ENCODE measurements around the gene FTCDNL1. TPM values are rescaled to one million over a fixed set of nuclear protein-coding genes. Genes with fewer than 3 reads are reported as not detected.
A peak's percentile ranks its signal among the peaks of the same experiment; 100 is the strongest.

The FTCDNL1 gene
- total and polyA plus RNA-seq, 9 of the 15 experiments (the other 6 are each of a cell fraction or from before 2014, with no cell fraction given), result 0.13 to 0.58 (median 0.32) TPM

DNA sequence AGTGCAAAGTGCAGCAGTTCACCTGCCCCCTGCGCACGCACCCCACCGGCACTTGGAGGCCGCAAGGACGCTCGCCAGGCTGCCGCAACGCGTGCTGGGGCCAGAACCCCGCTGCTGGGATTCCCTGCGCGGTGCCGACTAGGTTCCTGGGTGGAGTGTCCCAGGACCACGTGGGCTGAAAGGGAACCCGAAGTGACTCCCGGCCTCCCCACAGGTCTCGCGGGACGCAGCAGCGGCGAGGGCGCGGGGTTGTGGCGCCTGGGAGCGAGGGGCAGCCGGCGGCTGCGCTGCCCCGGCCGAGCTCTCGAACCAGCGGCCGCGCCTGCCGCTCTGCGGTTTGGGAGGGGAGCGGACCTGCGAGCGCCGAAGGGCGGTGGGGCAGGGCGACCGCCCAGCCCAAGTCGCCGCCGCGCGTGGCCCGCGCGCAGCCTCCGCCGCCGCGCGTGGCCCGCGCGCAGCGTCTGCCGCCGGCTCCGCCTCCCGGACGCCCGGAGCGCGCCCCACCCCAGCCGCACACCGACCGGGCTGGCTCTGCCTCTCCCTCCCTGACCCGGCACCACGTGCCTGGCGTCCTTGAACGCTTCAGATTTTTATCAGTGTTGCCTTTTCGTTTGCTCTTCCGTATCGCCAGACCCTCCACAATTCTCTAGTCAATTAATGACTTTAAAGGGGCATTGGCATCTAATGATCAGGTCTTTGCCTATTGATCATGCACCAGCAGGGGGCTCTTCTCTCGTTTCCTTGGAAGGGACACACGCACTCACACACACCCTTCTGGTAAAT lies at the start of gene FTCDNL1 (continued):
- TF ChIP-seq, protein P1, sequence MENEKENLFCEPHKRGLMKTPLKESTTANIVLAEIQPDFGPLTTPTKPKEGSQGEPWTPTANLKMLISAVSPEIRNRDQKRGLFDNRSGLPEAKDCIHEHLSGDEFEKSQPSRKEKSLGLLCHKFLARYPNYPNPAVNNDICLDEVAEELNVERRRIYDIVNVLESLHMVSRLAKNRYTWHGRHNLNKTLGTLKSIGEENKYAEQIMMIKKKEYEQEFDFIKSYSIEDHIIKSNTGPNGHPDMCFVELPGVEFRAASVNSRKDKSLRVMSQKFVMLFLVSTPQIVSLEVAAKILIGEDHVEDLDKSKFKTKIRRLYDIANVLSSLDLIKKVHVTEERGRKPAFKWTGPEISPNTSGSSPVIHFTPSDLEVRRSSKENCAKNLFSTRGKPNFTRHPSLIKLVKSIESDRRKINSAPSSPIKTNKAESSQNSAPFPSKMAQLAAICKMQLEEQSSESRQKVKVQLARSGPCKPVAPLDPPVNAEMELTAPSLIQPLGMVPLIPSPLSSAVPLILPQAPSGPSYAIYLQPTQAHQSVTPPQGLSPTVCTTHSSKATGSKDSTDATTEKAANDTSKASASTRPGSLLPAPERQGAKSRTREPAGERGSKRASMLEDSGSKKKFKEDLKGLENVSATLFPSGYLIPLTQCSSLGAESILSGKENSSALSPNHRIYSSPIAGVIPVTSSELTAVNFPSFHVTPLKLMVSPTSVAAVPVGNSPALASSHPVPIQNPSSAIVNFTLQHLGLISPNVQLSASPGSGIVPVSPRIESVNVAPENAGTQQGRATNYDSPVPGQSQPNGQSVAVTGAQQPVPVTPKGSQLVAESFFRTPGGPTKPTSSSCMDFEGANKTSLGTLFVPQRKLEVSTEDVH (IDR thresholded peaks at IDR 0.05; ENCODE audit: low read depth, partially characterized antibody), result no peak
- TF ChIP-seq WHSC1 (IDR thresholded peaks at IDR 0.05; ENCODE audit: low read length) (no peak), ZKSCAN8 (CRISPR knock-in tag; IDR thresholded peaks at IDR 0.05) (no peak), ETV1 (tag; conservative IDR thresholded peaks at IDR 0.05; ENCODE audit: low read depth) (no peak), FOXJ2 (tag; IDR thresholded peaks at IDR 0.05) (no peak), YY1 (IDR thresholded peaks at IDR 0.05; ENCODE audit: borderline replicate concordance in 1 of 3, control insufficient read depth in 1 of 3, extremely low read depth in 1 of 3, insufficient read depth in 3 of 3, insufficient read length in 1 of 3, insufficient replicate concordance in 2 of 3, low read depth in 1 of 3, low read length in 2 of 3) (no peak), STAT5B (CRISPR knock-in tag; IDR thresholded peaks at IDR 0.05) (no peak), MYBL2 (IDR thresholded peaks at IDR 0.05; ENCODE audit: low read depth) (no peak), MYBL2 (CRISPR knock-in tag; IDR thresholded peaks at IDR 0.05; ENCODE audit: borderline replicate concordance) (no peak)
- TF ChIP-seq, protein P2, sequence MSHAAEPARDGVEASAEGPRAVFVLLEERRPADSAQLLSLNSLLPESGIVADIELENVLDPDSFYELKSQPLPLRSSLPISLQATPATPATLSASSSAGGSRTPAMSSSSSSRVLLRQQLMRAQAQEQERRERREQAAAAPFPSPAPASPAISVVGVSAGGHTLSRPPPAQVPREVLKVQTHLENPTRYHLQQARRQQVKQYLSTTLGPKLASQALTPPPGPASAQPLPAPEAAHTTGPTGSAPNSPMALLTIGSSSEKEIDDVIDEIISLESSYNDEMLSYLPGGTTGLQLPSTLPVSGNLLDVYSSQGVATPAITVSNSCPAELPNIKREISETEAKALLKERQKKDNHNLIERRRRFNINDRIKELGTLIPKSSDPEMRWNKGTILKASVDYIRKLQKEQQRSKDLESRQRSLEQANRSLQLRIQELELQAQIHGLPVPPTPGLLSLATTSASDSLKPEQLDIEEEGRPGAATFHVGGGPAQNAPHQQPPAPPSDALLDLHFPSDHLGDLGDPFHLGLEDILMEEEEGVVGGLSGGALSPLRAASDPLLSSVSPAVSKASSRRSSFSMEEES (CRISPR knock-in tag; IDR thresholded peaks at IDR 0.05), result no peak
- TF ChIP-seq, protein P3, sequence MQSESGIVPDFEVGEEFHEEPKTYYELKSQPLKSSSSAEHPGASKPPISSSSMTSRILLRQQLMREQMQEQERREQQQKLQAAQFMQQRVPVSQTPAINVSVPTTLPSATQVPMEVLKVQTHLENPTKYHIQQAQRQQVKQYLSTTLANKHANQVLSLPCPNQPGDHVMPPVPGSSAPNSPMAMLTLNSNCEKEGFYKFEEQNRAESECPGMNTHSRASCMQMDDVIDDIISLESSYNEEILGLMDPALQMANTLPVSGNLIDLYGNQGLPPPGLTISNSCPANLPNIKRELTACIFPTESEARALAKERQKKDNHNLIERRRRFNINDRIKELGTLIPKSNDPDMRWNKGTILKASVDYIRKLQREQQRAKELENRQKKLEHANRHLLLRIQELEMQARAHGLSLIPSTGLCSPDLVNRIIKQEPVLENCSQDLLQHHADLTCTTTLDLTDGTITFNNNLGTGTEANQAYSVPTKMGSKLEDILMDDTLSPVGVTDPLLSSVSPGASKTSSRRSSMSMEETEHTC (IDR thresholded peaks at IDR 0.05), result 0 out of 2 replicates have a peak, but pooled peaks have one; percentile 29
- TF ChIP-seq, protein P4, sequence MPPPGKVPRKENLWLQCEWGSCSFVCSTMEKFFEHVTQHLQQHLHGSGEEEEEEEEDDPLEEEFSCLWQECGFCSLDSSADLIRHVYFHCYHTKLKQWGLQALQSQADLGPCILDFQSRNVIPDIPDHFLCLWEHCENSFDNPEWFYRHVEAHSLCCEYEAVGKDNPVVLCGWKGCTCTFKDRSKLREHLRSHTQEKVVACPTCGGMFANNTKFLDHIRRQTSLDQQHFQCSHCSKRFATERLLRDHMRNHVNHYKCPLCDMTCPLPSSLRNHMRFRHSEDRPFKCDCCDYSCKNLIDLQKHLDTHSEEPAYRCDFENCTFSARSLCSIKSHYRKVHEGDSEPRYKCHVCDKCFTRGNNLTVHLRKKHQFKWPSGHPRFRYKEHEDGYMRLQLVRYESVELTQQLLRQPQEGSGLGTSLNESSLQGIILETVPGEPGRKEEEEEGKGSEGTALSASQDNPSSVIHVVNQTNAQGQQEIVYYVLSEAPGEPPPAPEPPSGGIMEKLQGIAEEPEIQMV (tag; conservative IDR thresholded peaks at IDR 0.05; ENCODE audit: low read depth), result no peak
- TF ChIP-seq, protein P5, sequence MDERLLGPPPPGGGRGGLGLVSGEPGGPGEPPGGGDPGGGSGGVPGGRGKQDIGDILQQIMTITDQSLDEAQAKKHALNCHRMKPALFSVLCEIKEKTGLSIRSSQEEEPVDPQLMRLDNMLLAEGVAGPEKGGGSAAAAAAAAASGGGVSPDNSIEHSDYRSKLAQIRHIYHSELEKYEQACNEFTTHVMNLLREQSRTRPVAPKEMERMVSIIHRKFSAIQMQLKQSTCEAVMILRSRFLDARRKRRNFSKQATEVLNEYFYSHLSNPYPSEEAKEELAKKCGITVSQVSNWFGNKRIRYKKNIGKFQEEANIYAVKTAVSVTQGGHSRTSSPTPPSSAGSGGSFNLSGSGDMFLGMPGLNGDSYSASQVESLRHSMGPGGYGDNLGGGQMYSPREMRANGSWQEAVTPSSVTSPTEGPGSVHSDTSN (CRISPR knock-in tag; IDR thresholded peaks at IDR 0.05; ENCODE audit: low read depth), result no peak
- TF ChIP-seq, protein P5 (tag; conservative IDR thresholded peaks at IDR 0.05; ENCODE audit: low read depth), result no peak

Measured in K562 (cell line).